Left cardiac atrium (tissue), 4 donors: ENCODE measurements around the gene KLHL3. TPM values are rescaled to one million over a fixed set of nuclear protein-coding genes. Genes with fewer than 3 reads are reported as not detected.
"Not testable (repeated sequence)": the region's sequence is repeated elsewhere in the genome, so short reads cannot be mapped to it uniquely, and the experiment has no call there.

Source experiments
- ATAC-seq, 2 donors: fragments of 200-7000 bp; cut with Tn5 transposase; one replicate each; pipeline ENCODE4 v1.9.1; 2020; ENCODE audit warnings: mild to moderate bottlenecking in 2 of 2, moderate library complexity in 2 of 2
- DNase-seq: peaks from one replicate; pipeline ENCODE4 v3.0.0-alpha.2; 2020
- intact Hi-C, 2 donors: fragments of 100-400 bp; cut with DNase I; formaldehyde crosslinking; loops; one replicate each; pipeline versions ENCODE4 v1.14.1 to v1.15.1; 2022 to 2023
- total RNA-seq, 2 donors: library from RNA; stranded (reverse); fragmentation: NEBNext Ultra II Directional; extraction: Animal tissue kit (Norgen Biotek cat#: 25700); gene quantifications; one replicate each; pipeline ENCODE4 v1.2.1, GENCODE V29; 2021
- donor health status: DM: no; HTN: yes; CAD: no.
- donor health status: DM: no; HTN: yes; CAD: no; lungs with severe emphysema.
- donor health status: DM: yes; HTN: yes; CAD: no.
- donor health status: Dilated cardiomyopathy.

KLHL3 gene
- total RNA-seq, 2 donors from 2014 or later: 24.8 to 48.0 TPM

DNA sequence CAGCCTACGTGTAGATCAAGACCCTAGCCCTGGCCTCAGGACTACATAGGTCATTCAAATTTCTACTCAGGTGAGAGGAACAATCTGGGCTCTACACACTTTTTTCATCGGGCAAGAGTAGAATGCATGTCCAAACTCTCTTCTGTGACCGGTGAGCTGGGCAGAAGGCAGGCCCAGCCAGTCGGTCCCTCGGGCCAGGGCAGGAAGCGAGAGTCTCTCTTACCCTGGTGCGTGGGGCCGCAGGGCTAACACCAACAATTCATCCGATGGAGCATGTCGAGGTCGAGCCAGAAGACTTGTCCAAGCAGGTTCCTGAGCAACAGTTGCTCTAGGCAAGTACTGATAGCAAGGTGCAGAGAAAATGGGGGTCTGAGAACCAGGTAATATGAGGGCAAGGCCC is 88.5 kb downstream of the KLHL3 start:
- ATAC-seq: peak in 1 of 2 donors; percentile 25
- DNase-seq: no peak
- intact Hi-C loops: no loop called here

DNA sequence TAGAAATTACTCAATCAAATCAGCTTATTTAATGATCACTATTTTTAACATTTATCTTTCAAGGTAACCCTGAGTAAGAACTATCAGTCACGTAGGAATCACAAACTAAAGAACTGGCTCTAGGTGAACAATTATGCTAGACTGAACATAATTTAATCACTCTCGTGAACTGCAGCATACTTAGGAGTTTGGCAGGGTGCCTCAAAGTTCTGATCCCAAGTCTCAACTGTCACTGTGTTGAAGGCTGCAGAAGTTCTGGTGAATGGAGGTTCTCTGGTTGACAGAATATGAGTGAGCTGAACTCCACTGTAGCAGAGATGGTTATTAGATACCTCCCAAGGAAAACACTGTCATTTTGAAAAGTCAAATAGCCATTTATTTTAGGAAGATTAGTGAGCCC is 89.1 kb downstream of the KLHL3 start:
- DNase-seq: no peak
- intact Hi-C loops: no loop called here
- no peak for ATAC-seq

- ATAC-seq, intact Hi-C loops, DNase-seq: not testable (repeated sequence)
Measured at GRCh38 chr5:137643081-137643480, 92.8 kb downstream of the KLHL3 start.

- DNase-seq (no peak), ATAC-seq (no peak)
- intact Hi-C loops: no loop called here
Measured at GRCh38 chr5:137642091-137642490, 93.8 kb downstream of the KLHL3 start.

DNA sequence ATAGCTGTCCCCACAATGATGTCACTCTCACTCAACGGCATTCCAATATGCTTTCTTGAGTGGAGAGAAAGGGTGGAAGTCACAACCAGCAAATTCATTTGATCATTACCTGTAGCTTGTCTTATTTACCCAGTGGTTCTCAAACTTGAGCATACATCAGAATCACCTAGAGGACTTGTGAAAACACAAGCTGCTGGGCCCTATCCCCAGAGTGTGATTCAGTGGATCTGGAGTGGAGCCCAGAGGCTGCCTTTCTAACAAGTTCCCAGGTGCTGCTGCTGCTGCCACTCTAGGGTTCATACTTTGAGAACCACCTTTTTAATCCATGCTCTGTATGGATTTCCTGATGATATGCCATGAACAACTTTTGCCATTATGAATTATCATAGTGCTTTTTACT is 94.7 kb downstream of the KLHL3 start:
- intact Hi-C loops: no loop called here
- DNase-seq (no peak), ATAC-seq (no peak)

DNA sequence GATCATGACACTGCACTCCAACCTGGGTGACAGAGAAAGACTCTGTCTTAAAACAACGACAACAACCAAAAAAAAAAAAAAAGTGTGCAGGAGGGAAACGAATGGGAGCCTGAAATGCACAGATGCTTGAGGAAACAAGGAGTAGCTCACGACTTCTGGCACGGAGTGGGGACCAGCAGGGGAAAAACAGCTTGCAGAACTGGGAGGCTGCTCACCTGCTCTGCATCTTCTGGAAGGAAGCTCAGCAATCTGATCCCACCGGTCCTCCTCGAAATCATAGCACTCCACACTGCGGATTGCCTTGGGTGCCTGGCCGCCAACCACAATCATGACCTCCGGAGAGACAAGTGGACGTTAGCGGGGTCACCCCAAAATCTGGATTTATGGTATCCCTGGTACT is 96.2 kb downstream of the KLHL3 start:
- DNase-seq (no peak), ATAC-seq (no peak)
- intact Hi-C loops: no loop called here

DNA sequence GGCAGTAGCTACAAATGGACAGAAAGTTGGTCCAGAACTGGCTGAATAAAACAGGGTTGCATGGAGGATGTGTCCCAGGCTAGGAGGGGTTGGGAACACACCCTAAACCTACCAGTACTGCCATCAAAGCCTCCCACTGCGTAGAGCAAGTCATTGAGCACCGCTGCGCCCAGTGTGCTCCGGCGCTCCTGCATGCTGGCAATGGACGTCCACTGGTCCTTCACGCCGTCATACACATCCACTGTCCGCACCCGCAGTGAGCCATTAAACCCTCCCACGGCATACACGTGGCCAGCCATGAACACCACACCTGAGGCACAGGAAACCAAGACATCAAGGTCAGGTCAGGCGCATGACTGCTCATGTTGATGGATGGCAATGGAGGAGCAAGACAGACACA is 97.0 kb downstream of the KLHL3 start:
- DNase-seq (no peak), ATAC-seq (no peak)
- intact Hi-C loops: no loop called here

DNA sequence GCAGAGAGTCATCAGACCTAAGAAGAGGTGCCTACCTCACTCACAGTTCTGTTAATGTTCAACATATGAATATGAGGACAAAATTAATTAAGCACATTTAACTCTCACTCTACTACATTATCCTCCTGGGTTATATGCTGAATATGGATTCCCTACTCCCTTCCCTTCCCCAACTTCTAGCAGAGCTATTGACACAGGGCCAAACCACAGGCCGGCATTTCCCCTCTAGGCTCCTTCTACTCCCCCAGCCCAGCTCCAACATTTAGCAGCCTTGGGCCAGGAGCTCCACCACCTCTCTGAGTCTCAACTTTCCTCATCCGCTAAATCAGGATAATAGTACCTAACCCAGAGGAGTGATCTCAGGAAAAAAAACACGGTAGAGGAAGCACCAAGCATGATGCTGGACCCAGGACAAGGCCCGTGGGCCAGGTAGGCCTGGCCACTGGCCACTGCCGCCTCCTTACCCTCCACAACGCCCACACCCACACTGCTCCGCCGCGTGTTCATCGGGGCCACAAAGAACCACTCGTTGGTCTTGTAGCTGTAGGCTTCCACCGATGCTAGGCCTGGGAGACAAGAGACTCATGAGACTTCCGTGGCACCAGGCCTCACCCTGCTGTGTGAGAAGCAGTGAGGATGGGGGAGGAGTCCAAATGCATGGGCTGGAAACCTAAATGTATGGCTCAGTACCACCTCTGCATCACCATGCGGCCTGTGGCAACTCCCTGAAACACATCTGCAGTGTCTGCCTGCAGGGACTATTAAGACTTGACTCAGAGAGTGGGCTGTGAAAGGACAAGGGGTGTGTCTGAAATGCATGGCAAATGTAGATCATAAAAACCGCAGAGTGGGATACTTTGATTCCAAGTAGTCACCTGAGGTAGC is 98.8 kb downstream of the KLHL3 start:
- DNase-seq: no peak
- intact Hi-C loops: no loop called here
- ATAC-seq: no peak

GRCh38 chr5:137636099-137636498 is 99.8 kb downstream of the KLHL3 start:
- intact Hi-C loops: no loop called here
- ATAC-seq (no peak), DNase-seq (no peak)

- intact Hi-C loops: no loop called here
- no peak for DNase-seq
- no peak for ATAC-seq
Measured at GRCh38 chr5:137635521-137635921, 100.4 kb downstream of the KLHL3 start.

- DNase-seq (no peak), ATAC-seq (no peak)
- intact Hi-C loops: no loop called here
Measured at GRCh38 chr5:137633896-137634295, 102.0 kb downstream of the KLHL3 start.

DNA sequence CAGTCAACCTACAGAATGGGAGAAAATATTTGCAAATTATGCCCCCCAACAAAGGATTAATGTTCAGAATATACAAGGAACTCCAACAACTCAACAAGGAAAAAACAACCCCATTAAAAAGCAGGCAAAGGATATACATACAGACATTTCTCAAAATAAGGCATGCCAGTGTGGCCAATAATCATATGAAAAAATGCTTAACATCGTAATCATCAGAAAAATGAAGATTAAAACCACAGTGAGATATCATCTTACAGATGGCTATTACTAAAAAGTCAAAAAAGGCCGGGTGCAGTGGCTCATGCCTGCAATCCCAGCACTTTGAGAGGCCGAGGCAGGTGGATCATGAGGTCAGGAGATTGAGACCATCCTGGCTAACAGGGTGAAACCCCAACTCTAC is 103.2 kb downstream of the KLHL3 start:
- ATAC-seq (no peak), DNase-seq (no peak)
- intact Hi-C loops: no loop called here

GRCh38 chr5:137631453-137631852 is 104.4 kb downstream of the KLHL3 start:
- intact Hi-C loops: no loop called here
- no peak for ATAC-seq
- no peak for DNase-seq

DNA sequence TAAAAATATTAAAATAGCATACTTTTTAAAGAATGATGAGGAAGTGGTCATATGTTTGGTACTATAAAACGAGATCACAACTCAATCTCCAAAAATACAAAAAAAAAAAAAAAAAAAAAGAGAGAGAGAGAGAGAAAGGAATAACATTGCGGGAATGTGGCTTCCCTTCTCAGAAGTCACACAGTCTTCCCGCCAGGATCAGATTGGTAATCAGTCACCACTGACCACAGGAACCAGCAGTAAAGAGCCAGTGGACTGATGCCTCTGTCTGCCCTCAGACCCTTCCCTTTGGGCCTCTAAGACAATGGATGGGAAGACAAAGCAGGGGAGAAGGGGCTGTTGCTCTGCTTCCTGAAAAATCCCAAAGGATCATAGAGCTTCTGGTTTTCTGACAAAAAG is 104.9 kb downstream of the KLHL3 start:
- intact Hi-C loops: no loop called here
- DNase-seq: no peak
- ATAC-seq: no peak

- DNase-seq: no peak
- intact Hi-C loops: no loop called here
- peak; percentile 42 to 57 for ATAC-seq
Measured at GRCh38 chr5:137630216-137630971, 105.5 kb downstream of the KLHL3 start.

DNA sequence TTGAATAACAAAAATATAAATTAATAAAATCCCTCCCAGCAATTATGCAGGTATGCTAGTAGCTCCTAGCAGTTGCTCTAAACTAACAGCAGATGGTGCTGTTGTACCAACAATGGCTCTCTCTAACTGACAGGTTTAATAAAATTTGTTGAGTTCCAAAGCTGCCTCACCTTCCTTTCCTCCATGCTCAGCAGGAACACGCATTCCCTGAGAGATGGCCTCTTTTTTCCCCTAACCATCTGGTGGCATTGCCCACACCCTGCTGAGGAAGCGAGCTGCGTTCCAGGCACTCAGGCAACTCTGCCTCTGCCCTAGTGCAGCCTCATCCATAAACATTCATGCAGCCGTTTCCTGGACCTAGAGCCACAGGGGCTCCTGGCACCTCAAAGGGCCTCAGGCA is 106.2 kb downstream of the KLHL3 start:
- intact Hi-C loops: loop anchor here in 1 of 2 donors (2.0 kb wide), 1 partner anchor 113 kb away; no protein-coding TSS in a partner anchor
- peak; percentile 75 to 77 for ATAC-seq
- DNase-seq: no peak

GRCh38 chr5:137627706-137628105 is 108.2 kb downstream of the KLHL3 start:
- DNase-seq (no peak), ATAC-seq (no peak)
- intact Hi-C loops: loop anchor here in 1 of 2 donors (2.0 kb wide), 1 partner anchor 115 kb away; no protein-coding TSS in a partner anchor

GRCh38 chr5:137627293-137627692 is 108.6 kb downstream of the KLHL3 start:
- intact Hi-C loops: no loop called here
- DNase-seq: no peak
- no peak for ATAC-seq

- intact Hi-C loops: no loop called here
- DNase-seq (no peak), ATAC-seq (no peak)
Measured at GRCh38 chr5:137624786-137625349, 111.0 kb downstream of the KLHL3 start.

DNA sequence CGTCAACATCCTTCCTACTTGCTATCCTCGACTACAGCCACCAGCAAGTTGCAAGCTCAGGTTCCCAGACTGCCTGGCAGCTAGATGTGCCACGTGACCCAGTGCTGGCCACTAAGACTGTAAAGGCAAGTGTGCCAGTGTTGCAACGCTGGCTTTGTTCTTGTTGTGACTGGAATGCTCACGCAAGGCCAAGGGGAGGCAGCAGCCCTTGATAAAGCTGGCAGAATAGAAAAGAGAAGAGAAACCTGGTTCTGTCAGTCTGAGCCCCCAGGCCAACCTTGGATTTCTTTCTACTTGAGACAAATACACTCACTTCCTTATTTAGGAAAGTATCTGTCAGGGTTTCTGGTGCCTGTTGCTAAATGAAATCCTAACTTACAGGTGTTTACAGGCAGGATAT is 113.0 kb downstream of the KLHL3 start:
- ATAC-seq: peak; percentile 72 to 80
- intact Hi-C loops: no loop called here
- DNase-seq: peak; percentile 79
